BLaER1 (cell line): ENCODE data around the gene MYO1D.
"Not testable (repeated sequence)": the region's sequence is repeated elsewhere in the genome, so short reads cannot be mapped to it uniquely, and the experiment has no call there.

Experiments
- H3K27ac ChIP-seq: shearing (Covaris generic); formaldehyde crosslinking; 2 replicates; pipeline ENCODE4 v1.8.1; 2022
- H3K27me3 ChIP-seq: shearing (Covaris generic); formaldehyde crosslinking; 2 replicates; pipeline ENCODE4 v1.8.1; 2022
- H3K36me3 ChIP-seq: shearing (Covaris generic); formaldehyde crosslinking; 2 replicates; pipeline ENCODE4 v1.8.1; 2022
- H3K4me1 ChIP-seq: shearing (Covaris generic); formaldehyde crosslinking; 2 replicates; pipeline ENCODE4 v1.8.1; 2022
- H3K4me2 ChIP-seq: shearing (Covaris generic); formaldehyde crosslinking; 2 replicates; pipeline ENCODE4 v1.8.1; 2022
- H3K4me3 ChIP-seq: shearing (Covaris generic); formaldehyde crosslinking; 2 replicates; pipeline ENCODE4 v1.8.1; 2022
- H3K9ac ChIP-seq: shearing (Covaris generic); formaldehyde crosslinking; 2 replicates; pipeline ENCODE4 v1.8.1; 2022
- H3K9me3 ChIP-seq: shearing (Covaris generic); formaldehyde crosslinking; 2 replicates; pipeline ENCODE4 v1.8.1; 2022
- H4K20me1 ChIP-seq: shearing (Covaris generic); formaldehyde crosslinking; 2 replicates; pipeline ENCODE4 v1.8.1; 2022
- Cebpa-rat ChIP-seq: shearing (Covaris generic); IDR thresholded peaks from 2 replicates; pipeline ENCODE4 v1.8.1; 2022

Gene MYO1D

GRCh38 chr17:32660496-32660985, 216.4 kb downstream of the MYO1D start:
- H3K36me3 ChIP-seq, result no peaks in the 10 kb centered on the region
- no peak overlapping the region for H3K4me3 ChIP-seq
- no peaks in the 10 kb centered on the region for H3K9me3 ChIP-seq
- no peak overlapping the region for H3K9ac ChIP-seq
- peaks cover 3% of the 10 kb centered on the region; the same call in 1 of the 2 replicates for H3K4me1 ChIP-seq
- no peak overlapping the region for H3K27ac ChIP-seq
- TF ChIP-seq Cebpa-rat, result no peak
- H3K4me2 ChIP-seq, result no peak overlapping the region
- no peaks in the 10 kb centered on the region for H3K27me3 ChIP-seq
- H4K20me1 ChIP-seq, result no peaks in the 10 kb centered on the region

GRCh38 chr17:32659419-32659842, 217.5 kb downstream of the MYO1D start:
- no peaks in the 10 kb centered on the region for H3K36me3 ChIP-seq
- H3K4me3 ChIP-seq, result no peak overlapping the region
- H3K4me2 ChIP-seq, result no peak overlapping the region
- H3K27ac ChIP-seq, result no peak overlapping the region
- no peaks in the 10 kb centered on the region for H3K4me1 ChIP-seq
- no peak for TF ChIP-seq Cebpa-rat
- H3K27me3 ChIP-seq, result no peaks in the 10 kb centered on the region
- no peak overlapping the region for H3K9ac ChIP-seq
- no peaks in the 10 kb centered on the region for H3K9me3 ChIP-seq
- H4K20me1 ChIP-seq, result no peaks in the 10 kb centered on the region

GRCh38 chr17:32658470-32659418, 218.2 kb downstream of the MYO1D start:
- Histone ChIP-seq H3K9ac (no peak overlapping the region), H4K20me1 (no peaks in the 10 kb centered on the region), H3K4me1 (no peaks in the 10 kb centered on the region), H3K27ac (no peak overlapping the region), H3K4me2 (no peak overlapping the region), H3K9me3 (no peaks in the 10 kb centered on the region), H3K27me3 (no peaks in the 10 kb centered on the region), H3K4me3 (no peak overlapping the region), H3K36me3 (peaks cover under 1% of the 10 kb centered on the region; the same call in 1 of the 2 replicates)
- TF ChIP-seq Cebpa-rat, result no peak

GRCh38 chr17:32656886-32657285, 220.0 kb downstream of the MYO1D start:
- no peak overlapping the region for H3K4me2 ChIP-seq
- H3K4me1 ChIP-seq, result no peaks in the 10 kb centered on the region
- H3K36me3 ChIP-seq, result peaks cover 8% of the 10 kb centered on the region; the same call in 1 of the 2 replicates
- no peaks in the 10 kb centered on the region for H3K9me3 ChIP-seq
- no peak overlapping the region for H3K4me3 ChIP-seq
- no peak overlapping the region for H3K27ac ChIP-seq
- no peaks in the 10 kb centered on the region for H3K27me3 ChIP-seq
- H4K20me1 ChIP-seq, result no peaks in the 10 kb centered on the region
- H3K9ac ChIP-seq, result no peak overlapping the region
- TF ChIP-seq Cebpa-rat, result no peak

- no peak for TF ChIP-seq Cebpa-rat
- Histone ChIP-seq H3K4me3 (no peak overlapping the region), H4K20me1 (no peaks in the 10 kb centered on the region), H3K27ac (no peak overlapping the region), H3K9ac (no peak overlapping the region), H3K36me3 (peaks cover 22% of the 10 kb centered on the region), H3K9me3 (peaks cover 25% of the 10 kb centered on the region), H3K4me1 (no peaks in the 10 kb centered on the region), H3K4me2 (no peak overlapping the region), H3K27me3 (no peaks in the 10 kb centered on the region)
Observed at GRCh38 chr17:32654324-32654723, 222.6 kb downstream of the MYO1D start.

- H3K9ac ChIP-seq, result no peak overlapping the region
- H3K4me1 ChIP-seq, result no peaks in the 10 kb centered on the region
- H4K20me1 ChIP-seq, result no peaks in the 10 kb centered on the region
- H3K4me3 ChIP-seq, result no peak overlapping the region
- H3K27me3 ChIP-seq, result no peaks in the 10 kb centered on the region
- H3K36me3 ChIP-seq, result peaks cover 22% of the 10 kb centered on the region
- H3K9me3 ChIP-seq, result peaks cover 35% of the 10 kb centered on the region
- no peak overlapping the region for H3K4me2 ChIP-seq
- no peak for TF ChIP-seq Cebpa-rat
- no peak overlapping the region for H3K27ac ChIP-seq
Observed at GRCh38 chr17:32651084-32651483, 225.8 kb downstream of the MYO1D start.

- no peaks in the 10 kb centered on the region for H3K27me3 ChIP-seq
- H4K20me1 ChIP-seq, result no peaks in the 10 kb centered on the region
- H3K4me3 ChIP-seq, result no peak overlapping the region
- H3K36me3 ChIP-seq, result peaks cover 18% of the 10 kb centered on the region
- no peak overlapping the region for H3K27ac ChIP-seq
- TF ChIP-seq Cebpa-rat, result no peak
- H3K4me2 ChIP-seq, result no peak overlapping the region
- peaks cover 35% of the 10 kb centered on the region for H3K9me3 ChIP-seq
- H3K4me1 ChIP-seq, result no peaks in the 10 kb centered on the region
- H3K9ac ChIP-seq, result no peak overlapping the region
Observed at GRCh38 chr17:32648450-32648849, 228.5 kb downstream of the MYO1D start.

GRCh38 chr17:32646941-32647340, 230.0 kb downstream of the MYO1D start:
- H3K4me1 ChIP-seq, result no peaks in the 10 kb centered on the region
- H3K9me3 ChIP-seq, result peaks cover 35% of the 10 kb centered on the region
- no peak for TF ChIP-seq Cebpa-rat
- H3K36me3 ChIP-seq, result peaks cover 14% of the 10 kb centered on the region
- H3K4me2 ChIP-seq, result no peak overlapping the region
- H4K20me1 ChIP-seq, result no peaks in the 10 kb centered on the region
- H3K27me3 ChIP-seq, result no peaks in the 10 kb centered on the region
- no peak overlapping the region for H3K27ac ChIP-seq
- no peak overlapping the region for H3K4me3 ChIP-seq
- H3K9ac ChIP-seq, result no peak overlapping the region

- H3K27ac ChIP-seq, H3K4me1 ChIP-seq, H3K36me3 ChIP-seq, H3K9me3 ChIP-seq, H3K9ac ChIP-seq, H3K4me3 ChIP-seq, H3K4me2 ChIP-seq, H3K27me3 ChIP-seq, H4K20me1 ChIP-seq: not testable (repeated sequence)
Observed at GRCh38 chr17:32641514-32641913, 235.4 kb downstream of the MYO1D start.

- Histone ChIP-seq H3K36me3 (no peaks in the 10 kb centered on the region), H3K9me3 (no peaks in the 10 kb centered on the region), H3K4me2 (no peak overlapping the region), H4K20me1 (no peaks in the 10 kb centered on the region), H3K27me3 (no peaks in the 10 kb centered on the region), H3K9ac (no peak overlapping the region), H3K4me1 (no peaks in the 10 kb centered on the region), H3K27ac (no peak overlapping the region), H3K4me3 (no peak overlapping the region)
- TF ChIP-seq Cebpa-rat, result no peak
Observed at GRCh38 chr17:32636598-32637218, 240.2 kb downstream of the MYO1D start.
